GM10248 (cell line): ENCODE measurements around the gene GALNT15.

Experiments
- CTCF ChIA-PET: fragments of 300-600 bp; sonication (Branson Sonifier 250); formaldehyde crosslinking; extraction: SDS; loops from one replicate; lab custom pipeline; 2021; ENCODE audit warnings: antibody characterized with exemption; lab: Yijun Ruan, JAX
- POLR2A ChIA-PET: fragments of 350-650 bp; sonication (Branson Sonifier 250); formaldehyde crosslinking; extraction: SDS; loops from one replicate; lab custom pipeline; 2020; ENCODE audit warnings: antibody characterized with exemption; lab: Yijun Ruan, JAX
- DNase-seq: peaks from one replicate; pipeline ENCODE4 v3.0.0; 2012; ENCODE audit errors: extremely low spot score
- CTCF ChIP-seq: IDR thresholded peaks from 2 replicates; pipeline ENCODE4 v1.5.1; 2012; ENCODE audit warnings: mild to moderate bottlenecking, low read depth; ENCODE audit errors: extremely low read depth, missing control alignments, control extremely low read depth

Gene GALNT15

DNA sequence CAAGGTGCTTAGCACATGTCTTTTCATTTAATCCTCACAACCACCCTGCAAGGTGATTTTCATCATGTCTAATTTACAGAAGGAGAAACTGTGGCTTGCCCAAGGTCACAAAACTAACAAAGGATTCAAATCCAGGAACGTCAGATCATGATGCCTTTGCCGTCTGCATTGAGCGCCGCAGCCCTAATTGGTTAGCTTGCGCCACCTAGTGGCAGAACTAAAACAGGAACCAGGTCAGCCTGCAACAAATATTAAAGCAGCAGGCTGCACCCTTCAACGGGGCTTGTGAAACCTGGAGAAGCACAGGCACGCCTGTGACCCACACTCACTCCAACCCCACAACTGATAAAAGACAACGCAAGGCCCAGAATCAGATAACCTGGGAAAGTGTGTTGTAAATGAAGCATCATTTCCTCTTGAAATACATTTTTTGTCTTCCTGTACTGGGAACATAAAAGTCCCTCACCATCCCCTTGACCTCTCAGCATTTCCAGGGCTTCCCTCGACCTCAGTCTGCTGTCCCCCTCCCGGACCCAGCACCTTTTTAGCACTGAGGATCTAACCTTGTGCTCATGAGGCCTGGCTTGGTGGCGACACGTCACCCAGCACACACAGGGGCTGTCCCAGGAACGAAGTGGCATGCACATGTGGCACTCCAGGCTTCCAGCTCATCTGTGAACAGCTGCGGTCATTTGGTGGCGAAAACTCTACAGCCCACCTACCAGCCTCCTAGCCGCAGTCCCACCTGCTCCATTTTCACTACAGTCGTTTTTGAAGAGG lies 73.0 kb downstream of the GALNT15 start:
- CTCF ChIA-PET, result interaction anchor here (0.7 to 2.6 kb wide), 25 partner anchors 11 to 1166 kb away, joined by 3 to 21 read pairs (median 4); partner anchors contain the start of genes DPH3 and OXNAD1

DNA sequence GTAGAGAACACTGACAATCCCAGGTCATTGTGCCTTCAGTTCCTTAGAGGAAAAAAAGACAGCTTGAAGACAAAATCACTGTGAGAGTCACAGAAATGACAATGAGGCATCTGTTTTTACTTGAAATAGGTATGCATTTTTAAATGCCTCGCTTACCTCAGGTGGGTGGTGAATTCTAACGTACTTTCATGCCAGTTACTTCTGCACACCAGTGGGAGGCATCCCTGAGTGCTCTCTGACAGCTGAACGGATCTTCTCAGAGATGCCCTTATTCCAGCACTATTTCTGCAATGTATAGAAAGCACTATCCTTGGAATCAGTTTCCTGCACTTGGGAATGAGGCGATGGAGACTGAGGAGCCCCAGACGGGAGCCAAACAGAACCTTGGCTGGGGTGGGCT lies 74.1 kb downstream of the GALNT15 start:
- ChIA-PET POLR2A (no interaction called here), CTCF (interaction anchor here (0.7 to 2.6 kb wide), 16 partner anchors 10 to 1165 kb away, joined by 3 to 21 read pairs (median 4); partner anchors contain the start of genes DPH3 and OXNAD1)
- no peak for TF ChIP-seq CTCF
- DNase-seq, result no peak

More for the DNA sequence above, 73.0 kb downstream of the GALNT15 start:
- POLR2A ChIA-PET, result no interaction called here
- peak; percentile 78 for DNase-seq
- TF ChIP-seq CTCF, result peak; percentile 94

DNA sequence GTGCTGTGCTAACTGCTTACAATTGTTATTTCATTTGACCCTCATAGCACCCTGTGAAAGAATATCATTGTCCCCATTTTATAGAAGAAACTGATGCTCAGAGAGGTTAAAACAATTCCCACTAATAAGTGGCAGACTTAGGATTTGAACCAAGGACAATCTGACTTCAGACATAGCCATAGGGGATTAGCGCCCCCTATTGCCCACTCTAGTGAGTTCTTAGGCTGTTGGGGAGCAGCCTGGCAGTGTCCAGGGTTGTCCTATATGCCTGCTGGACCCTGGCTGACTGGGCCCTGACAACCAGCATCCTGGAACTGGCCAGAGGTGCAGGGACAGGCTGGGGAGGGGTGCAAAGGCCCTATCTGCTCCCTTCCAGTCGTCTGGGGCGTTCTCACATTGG lies 74.9 kb downstream of the GALNT15 start:
- peak; percentile 26 for TF ChIP-seq CTCF
- CTCF ChIA-PET, result interaction anchor here (1.5 to 2.6 kb wide), 5 partner anchors 15 to 1049 kb away, joined by 3 to 21 read pairs (median 6); partner anchors contain the start of genes DPH3 and OXNAD1
- DNase-seq, result no peak
- POLR2A ChIA-PET, result no interaction called here

DNA sequence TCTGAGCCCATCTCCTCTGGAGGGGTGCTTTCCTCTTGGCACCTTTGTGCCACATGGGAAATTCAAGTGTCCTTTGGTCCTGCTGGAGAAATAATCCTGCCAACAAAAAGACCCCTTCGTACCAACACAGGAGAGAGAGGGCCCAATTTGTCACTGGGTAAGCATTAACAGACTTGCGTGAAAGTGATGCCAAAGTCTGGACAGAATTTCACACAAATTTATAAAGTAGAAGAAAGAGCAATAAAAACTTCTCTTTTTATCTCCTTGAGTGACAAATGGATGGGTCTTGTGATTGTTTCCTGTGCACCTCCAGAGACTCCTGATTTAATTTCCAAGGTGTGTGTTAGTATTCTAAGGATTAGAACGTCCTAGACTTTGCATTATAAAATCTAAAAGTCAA lies 75.4 kb downstream of the GALNT15 start:
- no peak for TF ChIP-seq CTCF
- ChIA-PET POLR2A (no interaction called here), CTCF (interaction anchor here (3.2 kb wide), 1 partner anchor 200 kb away, joined by 12 read pairs; no protein-coding TSS in a partner anchor)
- no peak for DNase-seq

DNA sequence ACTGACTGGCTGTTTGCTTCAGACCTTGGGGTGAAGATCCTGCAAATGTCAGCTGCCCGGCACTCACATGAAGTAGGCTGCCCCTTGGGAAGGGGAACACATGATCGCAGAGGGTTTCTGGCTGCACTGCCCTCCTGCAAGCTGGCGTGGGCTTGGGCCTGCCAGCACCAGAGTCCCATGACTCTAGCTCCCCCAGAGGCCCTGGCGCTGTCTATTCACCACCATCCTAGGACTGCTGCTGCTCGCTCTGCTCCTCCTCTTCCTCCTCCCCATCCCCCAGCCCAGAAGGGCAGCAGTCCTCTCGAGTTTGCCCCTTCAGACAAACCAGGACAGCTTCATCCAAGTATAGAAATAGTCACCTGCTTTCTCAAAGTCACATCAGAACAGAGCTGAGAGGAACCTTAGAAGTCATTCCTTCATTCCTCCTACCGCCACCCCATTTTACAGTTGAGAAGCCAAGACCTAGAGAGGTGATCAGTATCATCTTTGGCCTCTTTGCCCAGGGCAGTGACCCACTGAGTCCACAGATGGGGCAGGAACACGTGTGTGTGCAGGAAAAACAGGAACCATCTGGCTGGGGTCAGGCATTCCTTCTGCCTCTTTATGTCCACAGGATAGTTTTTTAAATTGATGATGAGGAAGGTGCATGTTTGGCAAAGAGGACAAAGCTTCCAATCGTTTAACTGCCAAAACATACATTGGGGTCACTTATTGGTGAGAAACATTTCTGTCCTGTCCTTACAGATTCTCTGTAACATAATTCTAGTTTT lies 77.0 kb downstream of the GALNT15 start:
- DNase-seq, result no peak
- POLR2A ChIA-PET, result interaction anchor here (0.6 kb wide), 2 partner anchors 266 to 269 kb away, joined by 5 to 6 read pairs; no protein-coding TSS in a partner anchor

More for the DNA sequence above, 77.0 kb downstream of the GALNT15 start:
- CTCF ChIA-PET, result interaction anchor here (0.9 to 3.2 kb wide), 8 partner anchors 8 to 621 kb away, joined by 3 to 12 read pairs (median 3); partner anchors contain the start of genes DPH3 and OXNAD1
- no peak for TF ChIP-seq CTCF
